Stimulated activated CD8-positive, alpha-beta memory T cell treated with anti-CD3 and anti-CD28 coated beads, Interleukin-7, amount 100 ng/mL, for 4 hours (primary cell): ENCODE measurements around the gene CADM1.

Source experiments
- DNase-seq, 2 donors: peaks; one replicate each; pipeline ENCODE4 v3.0.0-alpha.2; 2020; ENCODE audit warnings: low read depth in 2 of 2

CADM1 gene

GRCh38 chr11:115406404-115406803, 97.8 kb downstream of the CADM1 start:
- no peak for DNase-seq

- no peak for DNase-seq
Observed at GRCh38 chr11:115398333-115399080, 105.7 kb downstream of the CADM1 start.

GRCh38 chr11:115396533-115396932, 107.7 kb downstream of the CADM1 start:
- DNase-seq, result no peak

DNA sequence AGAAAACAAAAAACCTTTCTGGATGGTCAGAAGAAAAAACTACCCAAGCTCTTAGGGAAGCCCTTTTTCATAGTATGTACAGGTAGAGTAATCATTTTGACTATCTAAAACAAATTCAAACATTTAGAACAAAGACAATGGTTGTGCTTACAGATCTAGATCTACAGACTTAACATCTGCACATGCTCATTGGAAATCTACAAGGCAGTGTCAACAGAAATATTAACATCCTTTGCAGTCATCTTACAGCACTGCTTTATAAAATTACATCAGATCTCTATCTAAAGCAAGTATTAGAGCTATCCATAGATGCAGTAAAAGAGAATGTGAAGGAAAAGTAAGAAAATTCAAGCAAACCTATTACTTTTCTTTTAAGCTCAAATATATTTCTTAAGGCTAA, 110.3 kb downstream of the CADM1 start:
- DNase-seq, result no peak

DNA sequence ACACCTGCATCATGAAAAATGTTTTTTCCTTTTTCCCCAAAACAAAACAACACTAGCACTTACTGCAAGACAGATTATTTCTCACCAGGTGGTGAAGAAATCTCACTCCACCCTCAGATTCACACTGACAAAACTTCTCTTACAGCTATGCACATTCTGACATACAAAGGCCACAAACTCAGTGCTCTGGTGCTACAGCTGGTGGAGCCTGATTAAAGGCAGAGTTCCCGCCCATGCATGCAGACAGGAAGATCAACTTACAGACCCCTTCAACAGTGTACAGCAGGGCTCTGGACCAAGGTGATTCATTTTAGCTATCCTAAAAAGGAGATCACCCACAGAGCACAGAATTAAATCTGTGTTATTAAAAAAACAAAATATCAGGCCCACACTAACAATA, 112.6 kb downstream of the CADM1 start:
- DNase-seq, result no peak

DNA sequence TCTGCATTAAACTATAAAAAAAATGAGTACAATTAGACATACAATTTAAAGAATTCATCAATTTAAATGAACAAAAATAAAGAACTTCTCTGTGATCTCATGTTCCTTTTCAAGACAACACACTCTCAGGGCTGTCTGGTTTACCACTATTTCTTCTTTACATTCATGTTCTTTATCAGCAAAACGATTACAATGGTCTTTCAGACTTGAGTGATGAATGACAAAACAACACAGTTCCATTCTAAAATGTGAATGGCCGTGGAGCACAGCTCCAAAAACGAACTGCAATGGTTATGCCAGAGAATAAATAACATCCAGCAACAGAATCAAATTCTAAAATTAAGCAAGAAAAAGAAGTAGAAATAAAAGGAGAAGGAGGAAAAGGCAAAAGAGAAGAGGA, 113.1 kb downstream of the CADM1 start:
- no peak for DNase-seq

DNA sequence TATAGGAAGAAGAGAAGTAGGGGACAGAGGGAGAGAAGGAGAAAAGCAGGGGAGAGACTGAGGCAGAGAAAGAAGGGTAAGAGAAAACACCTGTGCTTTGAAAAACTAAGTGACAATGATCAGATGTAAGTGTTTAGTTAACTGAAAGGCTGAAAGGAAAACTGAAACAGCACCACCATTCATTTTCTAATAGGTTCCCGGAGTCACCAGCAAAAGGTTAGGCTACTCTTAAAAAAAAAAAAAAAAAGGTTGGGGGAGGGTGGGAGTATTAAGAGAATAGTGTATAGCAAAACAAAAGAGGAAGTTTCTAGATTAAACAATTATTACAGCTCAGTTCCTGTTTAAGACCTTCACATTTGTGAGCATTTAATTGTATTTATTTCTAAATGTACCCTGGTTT, 113.8 kb downstream of the CADM1 start:
- no peak for DNase-seq

- no peak for DNase-seq
Observed at GRCh38 chr11:115389790-115390189, 114.4 kb downstream of the CADM1 start.

DNA sequence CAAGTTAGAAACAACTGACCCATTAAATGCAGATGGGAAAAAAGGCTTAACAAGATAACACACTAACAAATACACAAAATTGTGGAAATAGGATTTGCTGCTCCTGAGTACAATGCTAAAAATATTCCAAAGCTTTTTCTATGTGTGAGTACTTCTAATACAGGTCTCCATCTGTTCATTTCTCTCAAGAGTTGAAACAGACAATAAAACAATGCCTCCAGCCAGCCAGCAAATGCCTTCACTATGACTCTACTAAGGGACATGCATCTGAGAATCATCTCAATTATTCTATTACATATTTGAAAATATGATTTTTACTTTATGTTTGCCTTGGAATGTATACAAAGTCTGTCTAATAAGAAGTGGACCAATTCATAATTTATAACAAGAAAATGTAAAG, 119.0 kb downstream of the CADM1 start:
- DNase-seq, result no peak

DNA sequence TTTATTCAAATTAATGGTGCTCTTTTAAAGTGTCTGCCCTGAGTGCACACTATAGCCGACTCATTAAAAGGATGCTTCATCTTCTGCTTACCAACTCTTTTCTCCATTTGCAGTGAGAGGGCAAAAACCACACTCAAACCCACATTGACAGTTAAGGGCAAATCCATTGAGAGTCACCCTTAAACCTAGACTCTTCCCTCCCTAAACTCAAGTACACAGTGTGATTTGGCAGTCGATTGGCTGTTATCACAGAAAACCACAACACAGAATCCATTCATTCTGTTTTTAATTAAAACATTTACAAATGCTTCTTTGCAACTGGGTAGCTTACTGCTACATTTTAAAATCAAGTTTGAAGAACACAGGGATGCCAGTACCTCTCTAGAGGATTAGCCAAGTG, 120.0 kb downstream of the CADM1 start:
- DNase-seq, result no peak

DNA sequence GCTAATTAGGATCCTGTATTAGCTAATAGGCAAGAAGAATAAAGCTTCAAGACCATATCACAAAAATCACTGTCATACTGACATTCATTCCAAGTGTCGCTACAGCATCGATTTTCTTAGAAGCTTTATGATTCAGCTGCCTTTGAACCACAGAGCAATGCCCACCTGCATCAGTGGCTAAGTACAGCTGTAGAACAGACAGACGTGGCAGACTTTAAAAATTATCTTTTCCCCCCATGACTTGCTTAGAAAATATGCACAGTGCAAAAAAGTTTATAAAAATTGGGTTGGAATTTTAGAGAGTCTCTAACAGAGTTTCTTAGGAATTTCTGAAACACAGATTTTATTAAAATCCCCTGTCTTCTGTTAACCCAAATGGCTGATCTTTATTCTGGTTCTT, 120.8 kb downstream of the CADM1 start:
- DNase-seq, result no peak

DNA sequence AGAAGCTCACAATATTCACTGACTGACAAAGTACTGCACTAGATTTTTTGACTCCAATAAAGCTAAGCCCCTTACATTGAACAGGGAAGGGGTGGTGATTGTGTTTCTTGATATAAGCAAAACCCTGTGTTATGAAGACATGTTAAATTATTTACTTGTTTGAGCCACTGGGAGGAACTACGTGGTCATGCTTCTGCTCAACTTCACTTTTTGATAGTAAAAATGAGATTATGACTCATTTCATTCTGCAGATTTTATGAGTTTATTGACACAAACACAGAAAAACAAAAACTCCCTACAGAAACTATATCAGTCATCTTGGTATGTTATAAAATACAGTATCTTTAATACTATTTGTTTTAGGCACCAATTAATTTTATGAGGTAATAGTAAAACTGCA, 124.7 kb downstream of the CADM1 start:
- no peak for DNase-seq

- DNase-seq, result no peak
Observed at GRCh38 chr11:115378557-115378956, 125.7 kb downstream of the CADM1 start.

DNA sequence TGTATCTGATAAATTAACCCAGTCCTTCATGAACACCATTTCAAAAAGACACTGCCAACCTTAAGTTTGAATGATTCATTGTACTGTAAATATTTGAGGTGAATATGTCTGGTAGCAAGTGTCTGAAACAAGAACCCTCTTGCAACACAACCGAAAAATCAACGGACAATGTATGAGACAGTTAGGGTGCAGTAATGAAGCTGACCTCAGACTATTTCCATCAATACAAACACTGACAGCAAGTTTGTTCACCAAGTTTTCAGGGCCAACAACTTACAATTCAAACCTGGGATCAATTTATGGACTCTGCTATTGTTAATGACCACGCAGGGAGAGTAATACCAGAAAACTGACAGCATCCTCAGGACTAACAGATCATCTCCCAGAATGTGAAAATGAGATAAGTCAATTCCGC, 126.3 kb downstream of the CADM1 start:
- DNase-seq, result no peak

GRCh38 chr11:115368616-115369015, 135.6 kb downstream of the CADM1 start:
- no peak for DNase-seq

- DNase-seq, result no peak
Observed at GRCh38 chr11:115366826-115367225, 137.4 kb downstream of the CADM1 start.

DNA sequence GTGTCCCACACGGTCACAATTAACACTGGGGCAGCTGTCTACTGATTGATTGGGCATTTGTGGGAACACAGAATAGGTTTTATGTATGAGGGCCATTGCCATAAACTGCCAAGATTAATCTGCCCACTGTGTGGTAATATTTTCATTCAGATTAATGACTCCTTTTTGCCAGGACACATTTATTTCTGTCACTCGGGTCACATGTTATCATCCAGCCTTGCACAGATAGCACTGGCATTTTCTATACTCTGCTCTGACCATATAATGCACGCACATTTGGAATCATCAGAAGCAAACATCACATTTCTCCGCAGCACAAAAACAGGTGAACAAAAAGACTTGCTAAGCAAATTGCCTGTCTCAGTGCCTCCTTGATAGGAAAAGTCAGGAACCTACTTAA, 138.3 kb downstream of the CADM1 start:
- no peak for DNase-seq

- DNase-seq, result no peak
Observed at GRCh38 chr11:115364896-115365295, 139.3 kb downstream of the CADM1 start.

DNA sequence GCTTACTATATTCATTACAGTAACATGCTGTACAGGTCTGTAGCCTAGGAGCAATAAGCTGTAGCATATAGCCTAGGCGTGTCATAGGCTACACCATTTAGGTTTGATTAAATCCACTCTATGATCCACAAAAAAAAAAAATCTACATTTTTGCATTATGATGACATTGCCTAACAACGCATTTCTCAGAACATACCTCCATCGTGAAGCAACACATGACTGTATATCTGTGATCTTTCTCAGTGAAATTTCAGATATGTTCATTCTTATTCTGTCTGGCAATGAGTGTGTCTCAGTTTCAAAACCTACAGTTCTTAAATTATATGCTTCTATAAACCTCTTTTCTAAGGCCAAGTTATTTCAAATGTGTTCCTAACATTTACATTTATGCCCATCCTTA, 140.3 kb downstream of the CADM1 start:
- no peak for DNase-seq

GRCh38 chr11:115363426-115363825, 140.8 kb downstream of the CADM1 start:
- DNase-seq, result no peak

GRCh38 chr11:115362997-115363396, 141.2 kb downstream of the CADM1 start:
- DNase-seq, result no peak

DNA sequence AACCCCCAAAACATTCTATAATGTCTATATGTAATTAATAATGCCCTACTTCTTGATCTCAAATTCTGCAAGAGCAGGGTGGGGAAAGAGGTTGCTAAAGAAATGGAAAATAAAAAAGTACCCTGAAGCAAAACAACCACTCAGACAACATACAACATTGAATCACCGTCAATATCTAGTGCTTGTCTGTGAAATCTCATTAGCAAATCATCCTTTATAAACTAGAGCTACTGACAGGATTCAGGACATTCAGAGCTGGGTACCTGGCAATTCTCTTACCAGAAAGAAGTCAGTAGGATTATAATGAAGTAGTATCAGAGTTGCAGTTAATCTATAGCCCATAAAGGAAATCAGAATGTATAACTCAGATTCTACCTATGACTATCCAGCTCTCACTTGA, 143.2 kb downstream of the CADM1 start:
- DNase-seq, result no peak

DNA sequence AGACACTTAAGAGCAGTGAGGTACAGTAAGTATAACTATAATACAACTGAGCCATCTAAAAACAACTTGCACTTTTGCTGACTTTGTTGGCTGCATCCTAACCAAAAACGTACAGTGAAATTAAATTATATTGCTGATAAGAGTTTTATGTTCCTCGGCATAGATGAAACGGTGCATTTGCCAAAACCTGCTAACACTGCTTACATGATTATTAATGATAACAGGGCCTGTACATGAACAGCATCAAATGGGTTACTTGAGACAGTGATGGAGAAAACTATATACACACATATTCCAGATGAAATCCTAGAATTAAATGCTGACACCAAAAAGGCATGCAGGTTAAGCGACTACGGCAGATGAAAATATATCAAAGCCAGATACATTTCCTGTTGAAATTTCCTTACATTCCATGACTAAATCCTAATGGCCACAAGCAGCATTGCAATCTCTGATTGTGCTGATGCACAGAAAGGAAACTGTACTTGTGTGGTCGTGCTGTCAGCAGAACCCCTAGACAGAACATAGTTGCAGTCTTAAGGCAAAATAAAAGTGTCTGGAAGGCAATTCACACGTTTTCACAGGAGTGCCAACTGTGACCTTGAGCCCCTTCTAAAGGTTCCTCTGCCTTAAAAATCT, 143.9 kb downstream of the CADM1 start:
- DNase-seq, result no peak

DNA sequence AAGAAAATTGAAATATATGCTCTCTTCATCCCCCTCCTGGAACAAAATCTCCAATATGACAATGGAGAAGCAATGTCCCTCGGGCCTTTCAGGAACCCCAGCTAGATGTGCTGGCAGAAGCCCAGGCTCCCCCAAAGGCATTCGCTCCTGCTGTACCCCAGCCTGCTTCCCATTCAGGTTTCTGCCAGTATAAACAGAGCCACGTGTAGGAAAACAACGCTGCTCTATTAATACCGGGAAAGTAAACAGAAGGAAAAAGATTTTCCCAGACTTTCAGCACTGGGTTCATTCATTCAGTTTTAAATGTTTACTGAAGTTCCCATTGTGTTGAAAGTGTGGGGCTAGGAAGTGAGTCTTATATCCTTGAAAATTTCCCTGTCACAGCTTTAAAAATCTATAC, 147.1 kb downstream of the CADM1 start:
- DNase-seq, result no peak
